Dermis blood vessel endothelial cell (primary cell): ENCODE data around the gene HS6ST2. TPM values are rescaled to one million over a fixed set of nuclear protein-coding genes. Genes with fewer than 3 reads are reported as not detected.

ENCODE experiments used
- DNase-seq: peaks from one replicate; pipeline ENCODE4 v3.0.0; 2010
- total RNA-seq: library from RNA; depleted of rRNA; stranded (reverse); fragments of >200 nt; gene quantifications from 2 replicates; pipeline ENCODE4 v1.2.3, GENCODE V29; 2014

The HS6ST2 gene
- total RNA-seq, 1 donor from 2014 or later, result under 0.01 TPM

GRCh38 chrX:132671229-132671641 lies 287.2 kb downstream of the HS6ST2 start:
- DNase-seq, result no peak

GRCh38 chrX:132669142-132669541 lies 289.3 kb downstream of the HS6ST2 start:
- DNase-seq, result no peak

GRCh38 chrX:132668178-132668577 lies 290.3 kb downstream of the HS6ST2 start:
- no peak for DNase-seq

GRCh38 chrX:132665676-132666075 lies 292.8 kb downstream of the HS6ST2 start:
- no peak for DNase-seq

- no peak for DNase-seq
Observed at GRCh38 chrX:132664273-132664672, 294.2 kb downstream of the HS6ST2 start.

GRCh38 chrX:132662844-132663243 lies 295.6 kb downstream of the HS6ST2 start:
- DNase-seq, result no peak

- DNase-seq, result no peak
Observed at GRCh38 chrX:132657876-132658275, 300.6 kb downstream of the HS6ST2 start.

- DNase-seq, result no peak
Observed at GRCh38 chrX:132652871-132653270, 305.6 kb downstream of the HS6ST2 start.

GRCh38 chrX:132651421-132652086 lies 306.9 kb downstream of the HS6ST2 start:
- DNase-seq, result no peak

- DNase-seq, result no peak
Observed at GRCh38 chrX:132648895-132649294, 309.5 kb downstream of the HS6ST2 start.

GRCh38 chrX:132639446-132639845 lies 319.0 kb downstream of the HS6ST2 start:
- DNase-seq, result no peak

- no peak for DNase-seq
Observed at GRCh38 chrX:132638313-132638712, 320.1 kb downstream of the HS6ST2 start.

- DNase-seq, result peak; percentile 5
Observed at GRCh38 chrX:132636080-132636479, 322.3 kb downstream of the HS6ST2 start.

GRCh38 chrX:132634521-132634920 lies 323.9 kb downstream of the HS6ST2 start:
- DNase-seq, result peak; percentile 24

- peak; percentile 49 for DNase-seq
Observed at GRCh38 chrX:132631579-132632232, 326.7 kb downstream of the HS6ST2 start.

- no peak for DNase-seq
Observed at GRCh38 chrX:132624466-132624865, 334.0 kb downstream of the HS6ST2 start.

- DNase-seq, result no peak
Observed at GRCh38 chrX:132623942-132624341, 334.5 kb downstream of the HS6ST2 start.

GRCh38 chrX:132623300-132623699 lies 335.1 kb downstream of the HS6ST2 start:
- no peak for DNase-seq

GRCh38 chrX:132622130-132622529 lies 336.3 kb downstream of the HS6ST2 start:
- DNase-seq, result peak; percentile 18

GRCh38 chrX:132618810-132619209 lies 339.6 kb downstream of the HS6ST2 start:
- no peak for DNase-seq

GRCh38 chrX:132615391-132616131 lies 342.9 kb downstream of the HS6ST2 start:
- peak; percentile 69 for DNase-seq

GRCh38 chrX:132614297-132614696 lies 344.1 kb downstream of the HS6ST2 start:
- DNase-seq, result no peak

GRCh38 chrX:132613801-132614200 lies 344.6 kb downstream of the HS6ST2 start:
- DNase-seq, result no peak
